BE2C (cell line): ENCODE data around the gene OR5D13.

Experiments
- DNase-seq: peaks from one replicate; pipeline ENCODE4 v3.0.0-alpha.2; 2020
- H3K27me3 ChIP-seq: fragments of 250-450 bp; sonication (Bioruptor Pico); 2 replicates; pipeline ENCODE4 v1.5.1; 2020; ENCODE audit warnings: mild to moderate bottlenecking
- H3K36me3 ChIP-seq: fragments of 250-450 bp; sonication (Bioruptor Pico); 2 replicates; pipeline ENCODE4 v1.5.1; 2020; ENCODE audit warnings: mild to moderate bottlenecking
- H3K4me1 ChIP-seq: fragments of 250-450 bp; sonication (Bioruptor Pico); 2 replicates; pipeline ENCODE4 v1.5.1; 2020
- H3K4me3 ChIP-seq: 2 replicates; pipeline ENCODE4 v1.5.1; 2011; ENCODE audit warnings: low read depth, low read length
- H3K9me3 ChIP-seq: fragments of 250-450 bp; sonication (Bioruptor Pico); 2 replicates; pipeline ENCODE4 v1.5.1; 2020
- TF ChIP-seq, protein P1 (sequence below): IDR thresholded peaks from 2 replicates; pipeline ENCODE4 v1.5.1; 2012; ENCODE audit warnings: mild to moderate bottlenecking, low read depth, low read length

OR5D13 gene

DNA sequence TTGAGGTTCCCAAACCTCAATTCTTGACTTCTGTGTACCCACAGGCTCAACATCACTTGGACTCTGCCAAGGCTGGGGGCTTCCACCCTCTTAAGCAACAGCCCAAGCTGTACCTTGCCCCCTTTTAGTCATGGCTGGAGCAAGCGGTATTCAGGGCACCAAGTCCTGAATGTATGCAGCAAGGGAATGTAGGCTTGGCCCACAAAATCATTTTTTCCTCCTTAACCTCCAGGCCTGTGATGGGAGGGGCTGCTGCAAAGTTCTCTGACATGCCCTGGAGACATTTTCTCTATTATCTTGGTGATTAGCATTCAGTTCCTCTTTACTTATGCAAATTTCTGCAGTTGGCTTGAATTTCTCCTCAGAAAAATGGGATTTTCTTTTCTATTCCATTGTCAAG is 33.0 kb downstream of the OR5D13 start:
- Histone ChIP-seq H3K36me3 (no peaks in the 10 kb centered on the region), H3K4me1 (no peaks in the 10 kb centered on the region), H3K4me3 (no peak overlapping the region), H3K27me3 (no peaks in the 10 kb centered on the region), H3K9me3 (no peaks in the 10 kb centered on the region)
- TF ChIP-seq, protein P1, sequence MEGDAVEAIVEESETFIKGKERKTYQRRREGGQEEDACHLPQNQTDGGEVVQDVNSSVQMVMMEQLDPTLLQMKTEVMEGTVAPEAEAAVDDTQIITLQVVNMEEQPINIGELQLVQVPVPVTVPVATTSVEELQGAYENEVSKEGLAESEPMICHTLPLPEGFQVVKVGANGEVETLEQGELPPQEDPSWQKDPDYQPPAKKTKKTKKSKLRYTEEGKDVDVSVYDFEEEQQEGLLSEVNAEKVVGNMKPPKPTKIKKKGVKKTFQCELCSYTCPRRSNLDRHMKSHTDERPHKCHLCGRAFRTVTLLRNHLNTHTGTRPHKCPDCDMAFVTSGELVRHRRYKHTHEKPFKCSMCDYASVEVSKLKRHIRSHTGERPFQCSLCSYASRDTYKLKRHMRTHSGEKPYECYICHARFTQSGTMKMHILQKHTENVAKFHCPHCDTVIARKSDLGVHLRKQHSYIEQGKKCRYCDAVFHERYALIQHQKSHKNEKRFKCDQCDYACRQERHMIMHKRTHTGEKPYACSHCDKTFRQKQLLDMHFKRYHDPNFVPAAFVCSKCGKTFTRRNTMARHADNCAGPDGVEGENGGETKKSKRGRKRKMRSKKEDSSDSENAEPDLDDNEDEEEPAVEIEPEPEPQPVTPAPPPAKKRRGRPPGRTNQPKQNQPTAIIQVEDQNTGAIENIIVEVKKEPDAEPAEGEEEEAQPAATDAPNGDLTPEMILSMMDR = no peak
- no peak for DNase-seq

- no peaks in the 10 kb centered on the region for H3K4me1 ChIP-seq
- no peak for DNase-seq
- TF ChIP-seq, protein P1 = no peak
- H3K9me3 ChIP-seq = no peaks in the 10 kb centered on the region
- H3K36me3 ChIP-seq = no peaks in the 10 kb centered on the region
- no peaks in the 10 kb centered on the region for H3K27me3 ChIP-seq
- no peak within 1 kb of the TSS for H3K4me3 ChIP-seq
Observed at GRCh38 chr11:55811067-55811466, 37.8 kb downstream of the OR5D13 start, which contains the start of gene OR5L1. Gene OR5L1, plus strand, starts transcription at chr11:55811367. Its CDS starts 100 bp downstream, at chr11:55811467.

DNA sequence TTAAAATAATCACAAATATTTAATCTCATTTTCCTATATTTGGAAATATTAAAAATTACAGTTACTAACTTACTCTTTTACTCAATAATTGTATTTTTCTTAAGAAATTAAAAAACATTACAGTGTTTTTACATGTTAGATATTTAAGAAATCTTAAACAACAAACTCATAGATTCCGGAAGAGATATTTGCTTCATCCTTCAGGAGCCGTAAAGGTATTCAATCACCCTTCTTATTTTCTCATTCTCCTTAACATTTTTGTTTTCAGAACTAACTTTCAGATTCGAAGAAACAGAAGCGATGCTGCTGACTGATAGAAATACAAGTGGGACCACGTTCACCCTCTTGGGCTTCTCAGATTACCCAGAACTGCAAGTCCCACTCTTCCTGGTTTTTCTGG is 46.1 kb downstream of the OR5D13 start, which contains the start of gene OR5D18:
TSS of gene OR5D18 (plus strand) at position 301 of the 400 bp plus-strand sequence. CDS start at position 301, 0 bp downstream.
- Histone ChIP-seq H3K4me3 (no peak within 1 kb of the TSS), H3K9me3 (no peaks in the 10 kb centered on the region), H3K27me3 (no peaks in the 10 kb centered on the region), H3K36me3 (no peaks in the 10 kb centered on the region), H3K4me1 (no peaks in the 10 kb centered on the region)
- TF ChIP-seq, protein P1 = no peak
- DNase-seq = no peak
